HAP-1 (cell line): ENCODE measurements around the gene CD3D.

ENCODE experiments used
- DNase-seq, 2 experiments: peaks; one replicate each; pipeline ENCODE4 v3.0.0-alpha.2; 2016 to 2020; ENCODE audit warnings: low spot score in 2 of 2
- H3K27me3 ChIP-seq: fragments of 250-450 bp; sonication (Bioruptor Pico); 2 replicates; pipeline ENCODE4 v1.5.1; 2020; ENCODE audit warnings: low read depth, mild to moderate bottlenecking, moderate library complexity
- H3K36me3 ChIP-seq: fragments of 250-450 bp; sonication (Bioruptor Pico); replicated peaks from 2 replicates; pipeline ENCODE4 v1.5.1; 2020; ENCODE audit warnings: mild to moderate bottlenecking
- H3K4me1 ChIP-seq: fragments of 250-450 bp; sonication (Bioruptor Pico); 2 replicates; pipeline ENCODE4 v1.5.1; 2020; ENCODE audit warnings: mild to moderate bottlenecking
- H3K4me3 ChIP-seq: fragments of 250-450 bp; sonication (Bioruptor Pico); 2 replicates; pipeline ENCODE4 v1.5.1; 2020; ENCODE audit warnings: mild to moderate bottlenecking, moderate library complexity
- H3K9me3 ChIP-seq: fragments of 250-450 bp; sonication (Bioruptor Pico); 2 replicates; pipeline ENCODE4 v1.5.1; 2020; ENCODE audit warnings: mild to moderate bottlenecking, moderate library complexity
- in situ Hi-C: fragments of 300-500 bp; cut with MboI; formaldehyde crosslinking; loops from 3 replicates; pipeline ENCODE4 v1.14.3; 2020; ENCODE audit warnings: low sequenced_read_pairs, inconsistent platforms, mixed read lengths

CD3D gene

DNA sequence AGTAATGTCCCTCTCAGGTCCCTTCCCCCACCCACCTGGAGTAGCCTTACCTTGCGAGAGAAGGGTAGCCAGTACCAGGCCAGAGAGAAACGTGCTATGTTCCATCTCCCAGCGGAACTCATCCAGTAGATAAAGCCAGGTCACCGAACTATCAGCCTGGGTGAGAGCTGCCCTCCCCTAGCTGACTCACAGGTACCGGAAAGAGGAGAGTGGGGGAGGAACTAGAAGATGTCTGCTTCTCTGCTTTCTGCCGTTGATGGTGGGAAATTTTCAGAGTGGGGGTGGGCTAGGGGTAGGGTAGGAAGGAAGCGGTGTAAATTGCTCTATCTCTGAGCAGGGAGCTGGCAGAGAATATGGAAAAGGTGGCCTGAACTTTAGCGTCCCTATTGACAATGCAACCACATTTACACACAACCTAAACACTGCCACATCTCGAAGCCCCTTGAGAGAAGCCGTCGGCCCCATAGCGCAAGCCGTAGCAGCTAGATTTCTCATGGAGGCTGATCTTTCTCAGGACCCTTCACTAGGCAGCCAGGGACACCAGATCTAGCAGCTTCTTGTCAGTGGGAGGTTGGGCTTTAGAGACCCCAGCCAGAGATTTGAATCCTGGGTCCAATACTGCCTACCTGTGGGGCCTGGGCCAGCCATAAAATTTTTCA, at the start of gene CD3D:
CD3D (minus strand) TSS at position 203 of the 659 bp plus-strand sequence; CDS start at position 105, 98 bp downstream.
- in situ Hi-C loops: no loop called here
- no peaks in the 10 kb centered on the region for H3K9me3 ChIP-seq
- H3K4me3 ChIP-seq: no peak within 1 kb of the TSS
- H3K27me3 ChIP-seq: 0 out of 2 replicates have a peak, but pooled peaks cover 6% of the 10 kb centered on the region
- DNase-seq: no peak
- no peaks in the 10 kb centered on the region for H3K36me3 ChIP-seq
- H3K4me1 ChIP-seq: no peaks in the 10 kb centered on the region

GRCh38 chr11:118383657-118384056, 41.2 kb upstream of the CD3D start:
- Histone ChIP-seq H3K27me3 (no peaks in the 10 kb centered on the region), H3K4me1 (no peaks in the 10 kb centered on the region), H3K36me3 (peaks cover 68% of the 10 kb centered on the region), H3K4me3 (no peak overlapping the region), H3K9me3 (no peaks in the 10 kb centered on the region)
- in situ Hi-C loops: no loop called here
- DNase-seq: no peak

DNA sequence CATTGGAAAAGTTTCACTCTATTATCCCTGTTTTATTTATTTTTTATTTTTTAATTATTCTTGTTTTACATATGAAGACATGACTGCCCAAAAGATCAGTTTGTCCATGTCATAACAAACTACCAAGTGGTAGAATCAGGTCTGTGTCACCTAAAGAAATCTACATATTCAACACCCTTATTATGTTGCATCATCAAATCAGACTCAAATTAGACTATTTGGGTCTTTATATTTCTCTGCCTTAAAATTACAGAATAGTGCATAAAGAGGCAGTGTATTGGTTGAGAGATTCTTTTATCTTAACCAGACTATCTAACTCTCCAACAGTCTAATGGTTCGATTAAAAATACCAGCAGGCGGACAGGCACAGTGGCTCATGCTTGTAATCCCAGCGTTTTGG, 40.4 kb upstream of the CD3D start:
- Histone ChIP-seq H3K36me3 (peaks cover 70% of the 10 kb centered on the region), H3K4me1 (no peaks in the 10 kb centered on the region), H3K4me3 (no peak overlapping the region), H3K27me3 (no peaks in the 10 kb centered on the region), H3K9me3 (no peaks in the 10 kb centered on the region)
- DNase-seq: no peak
- in situ Hi-C loops: no loop called here

- Histone ChIP-seq H3K4me1 (no peaks in the 10 kb centered on the region), H3K4me3 (no peak overlapping the region), H3K9me3 (no peaks in the 10 kb centered on the region), H3K27me3 (no peaks in the 10 kb centered on the region), H3K36me3 (peaks cover 58% of the 10 kb centered on the region)
- in situ Hi-C loops: no loop called here
- DNase-seq: no peak
Observed at GRCh38 chr11:118380571-118380970, 38.1 kb upstream of the CD3D start.

DNA sequence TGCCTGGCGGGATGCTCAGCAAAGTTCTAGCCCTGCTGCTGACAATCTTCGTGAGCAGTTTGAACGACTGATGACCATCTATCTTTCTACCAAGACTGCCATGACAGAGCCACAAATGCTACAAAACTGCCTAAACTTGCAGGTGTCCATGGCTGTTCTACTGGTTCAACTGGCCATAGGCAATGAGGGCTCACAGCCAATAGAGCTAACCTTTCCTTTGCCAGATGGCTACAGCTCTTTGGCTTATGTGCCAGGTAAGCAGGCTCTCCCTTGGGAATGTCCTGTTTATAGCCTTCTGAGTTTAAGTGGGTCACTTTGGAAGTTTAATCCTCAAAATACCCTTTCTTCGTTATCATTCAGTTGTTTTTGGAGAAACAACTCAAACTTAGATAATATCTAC, 37.0 kb upstream of the CD3D start:
- Histone ChIP-seq H3K4me3 (no peak overlapping the region), H3K9me3 (no peaks in the 10 kb centered on the region), H3K27me3 (no peaks in the 10 kb centered on the region), H3K36me3 (peaks cover 55% of the 10 kb centered on the region), H3K4me1 (no peaks in the 10 kb centered on the region)
- DNase-seq: no peak
- in situ Hi-C loops: loop anchor here (10.0 kb wide), 1 partner anchor 125 kb away; no protein-coding TSS in a partner anchor

DNA sequence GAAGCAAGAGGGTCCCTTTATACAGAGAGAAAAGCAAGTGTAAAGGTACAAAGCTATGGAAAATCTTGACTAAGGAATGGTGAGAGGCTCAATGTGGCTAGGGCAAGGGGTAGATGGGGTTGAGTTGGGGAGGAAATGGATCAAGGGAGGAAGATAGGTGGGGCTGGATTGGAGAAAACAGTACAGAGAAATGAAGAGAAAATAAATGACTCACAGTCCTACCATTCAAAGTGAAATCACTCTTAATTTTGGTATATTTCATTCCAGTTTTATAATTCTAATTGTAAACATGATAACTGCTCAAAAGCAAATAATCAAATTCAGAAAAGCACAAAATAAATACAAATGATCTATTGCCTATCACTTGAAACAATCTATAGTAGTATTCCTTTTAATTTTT, 33.5 kb upstream of the CD3D start:
- Histone ChIP-seq H3K27me3 (no peaks in the 10 kb centered on the region), H3K36me3 (peaks cover 62% of the 10 kb centered on the region), H3K4me1 (no peaks in the 10 kb centered on the region), H3K9me3 (no peaks in the 10 kb centered on the region), H3K4me3 (no peak overlapping the region)
- in situ Hi-C loops: loop anchor here (10.0 kb wide), 1 partner anchor 129 kb away; no protein-coding TSS in a partner anchor
- no peak for DNase-seq

GRCh38 chr11:118374729-118375128, 32.2 kb upstream of the CD3D start:
- Histone ChIP-seq H3K36me3 (peaks cover 67% of the 10 kb centered on the region), H3K27me3 (no peaks in the 10 kb centered on the region), H3K9me3 (no peaks in the 10 kb centered on the region), H3K4me3 (no peak overlapping the region), H3K4me1 (no peaks in the 10 kb centered on the region)
- no peak for DNase-seq
- in situ Hi-C loops: loop anchor here (10.0 kb wide), 1 partner anchor 130 kb away; no protein-coding TSS in a partner anchor

DNA sequence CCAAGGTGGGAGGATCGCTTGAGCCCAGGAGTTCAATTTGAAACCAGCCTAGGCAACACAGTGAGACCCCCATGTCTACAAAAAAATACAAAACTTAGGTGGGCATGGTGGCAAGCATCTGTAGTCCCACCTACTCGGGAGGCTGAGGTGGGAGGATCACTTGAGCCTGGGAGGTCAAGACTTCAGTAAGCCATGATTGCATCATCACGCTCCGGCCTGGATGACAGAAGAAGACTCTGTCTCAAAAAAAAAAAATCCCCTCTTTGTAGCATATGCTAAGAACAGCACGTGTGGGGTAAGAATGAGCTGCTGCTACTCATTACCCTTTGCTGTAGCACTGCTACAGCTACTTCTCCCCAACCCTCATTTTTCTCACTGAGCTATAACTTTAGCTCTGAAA, 31.4 kb upstream of the CD3D start:
- no peak for DNase-seq
- Histone ChIP-seq H3K4me1 (no peaks in the 10 kb centered on the region), H3K36me3 (peaks cover 69% of the 10 kb centered on the region), H3K9me3 (no peaks in the 10 kb centered on the region), H3K27me3 (no peaks in the 10 kb centered on the region), H3K4me3 (no peak overlapping the region)
- in situ Hi-C loops: loop anchor here (10.0 kb wide), 1 partner anchor 131 kb away; no protein-coding TSS in a partner anchor

DNA sequence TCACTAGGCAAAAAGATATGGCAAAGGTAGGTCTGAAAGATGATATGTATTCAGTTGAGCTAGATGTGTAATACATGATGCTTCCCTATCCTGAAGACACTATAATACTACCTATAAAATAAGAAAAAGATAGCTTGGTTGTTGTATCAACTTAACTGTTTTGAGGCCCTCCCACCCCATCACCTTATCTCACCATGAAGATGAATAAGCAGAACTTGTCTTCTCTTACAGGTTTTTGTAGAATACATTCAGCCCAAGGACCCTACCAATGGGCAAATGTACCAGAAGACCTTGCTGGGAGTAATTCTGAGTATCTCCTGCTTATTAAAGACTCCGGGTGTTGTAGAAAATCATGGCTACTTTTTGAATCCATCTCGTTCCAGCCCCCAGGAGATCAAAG, 30.8 kb upstream of the CD3D start:
- peaks cover 69% of the 10 kb centered on the region for H3K36me3 ChIP-seq

GRCh38 chr11:118370774-118371173, 28.3 kb upstream of the CD3D start:
- no peak overlapping the region for H3K4me3 ChIP-seq

More for the DNA sequence above, 30.8 kb upstream of the CD3D start:
- no peaks in the 10 kb centered on the region for H3K4me1 ChIP-seq
- no peak overlapping the region for H3K4me3 ChIP-seq
- H3K9me3 ChIP-seq: no peaks in the 10 kb centered on the region
- in situ Hi-C loops: loop anchor here (10.0 kb wide), 1 partner anchor 132 kb away; no protein-coding TSS in a partner anchor
- H3K27me3 ChIP-seq: no peaks in the 10 kb centered on the region
- no peak for DNase-seq

GRCh38 chr11:118366287-118366686, 23.8 kb upstream of the CD3D start:
- Histone ChIP-seq H3K9me3 (no peaks in the 10 kb centered on the region), H3K27me3 (no peaks in the 10 kb centered on the region), H3K4me1 (no peaks in the 10 kb centered on the region), H3K4me3 (no peak overlapping the region), H3K36me3 (peaks cover 40% of the 10 kb centered on the region)
- in situ Hi-C loops: no loop called here
- no peak for DNase-seq

More at GRCh38 chr11:118370774-118371173, 28.3 kb upstream of the CD3D start:
- Histone ChIP-seq H3K27me3 (no peaks in the 10 kb centered on the region), H3K4me1 (no peaks in the 10 kb centered on the region), H3K9me3 (no peaks in the 10 kb centered on the region), H3K36me3 (peaks cover 67% of the 10 kb centered on the region)
- DNase-seq: no peak
- in situ Hi-C loops: loop anchor here (10.0 kb wide), 1 partner anchor 134 kb away; no protein-coding TSS in a partner anchor

DNA sequence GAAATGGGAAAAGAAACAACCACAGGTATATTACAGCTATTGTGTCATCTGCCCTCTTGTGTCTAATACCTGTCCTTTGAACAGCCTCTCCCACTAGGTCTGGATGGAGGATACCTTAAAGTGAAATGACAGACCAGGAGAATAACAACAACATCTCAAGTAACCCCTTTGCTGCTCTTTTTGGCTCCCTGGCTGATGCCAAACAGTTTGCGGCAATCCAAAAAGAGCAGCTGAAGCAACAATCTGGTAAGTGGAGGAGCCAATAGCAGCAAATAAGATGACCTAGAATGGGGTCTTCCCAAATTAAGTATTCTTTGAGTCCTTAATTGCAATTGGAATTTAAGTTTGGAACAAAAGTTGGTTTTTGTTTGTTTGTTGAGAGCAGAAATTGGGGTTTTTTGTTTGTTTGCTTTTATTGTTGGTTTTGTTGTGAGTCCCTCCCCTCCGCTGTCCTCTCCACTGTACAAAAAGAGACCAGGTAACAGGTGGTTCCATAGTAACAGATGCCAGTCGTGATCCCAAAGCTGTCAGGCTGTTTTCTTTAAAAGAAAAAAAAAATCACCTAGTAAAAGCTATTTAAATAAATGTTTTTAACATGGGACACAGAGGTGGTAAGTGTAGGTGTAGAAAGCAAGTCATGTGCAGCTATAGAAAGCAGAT, 22.6 kb upstream of the CD3D start:
- H3K4me1 ChIP-seq: peaks cover 5% of the 10 kb centered on the region; the same call in 1 of the 2 replicates
- no peak overlapping the region for H3K4me3 ChIP-seq
- no peaks in the 10 kb centered on the region for H3K27me3 ChIP-seq
- no peak for DNase-seq
- in situ Hi-C loops: no loop called here
- H3K36me3 ChIP-seq: peaks cover 30% of the 10 kb centered on the region
- no peaks in the 10 kb centered on the region for H3K9me3 ChIP-seq

DNA sequence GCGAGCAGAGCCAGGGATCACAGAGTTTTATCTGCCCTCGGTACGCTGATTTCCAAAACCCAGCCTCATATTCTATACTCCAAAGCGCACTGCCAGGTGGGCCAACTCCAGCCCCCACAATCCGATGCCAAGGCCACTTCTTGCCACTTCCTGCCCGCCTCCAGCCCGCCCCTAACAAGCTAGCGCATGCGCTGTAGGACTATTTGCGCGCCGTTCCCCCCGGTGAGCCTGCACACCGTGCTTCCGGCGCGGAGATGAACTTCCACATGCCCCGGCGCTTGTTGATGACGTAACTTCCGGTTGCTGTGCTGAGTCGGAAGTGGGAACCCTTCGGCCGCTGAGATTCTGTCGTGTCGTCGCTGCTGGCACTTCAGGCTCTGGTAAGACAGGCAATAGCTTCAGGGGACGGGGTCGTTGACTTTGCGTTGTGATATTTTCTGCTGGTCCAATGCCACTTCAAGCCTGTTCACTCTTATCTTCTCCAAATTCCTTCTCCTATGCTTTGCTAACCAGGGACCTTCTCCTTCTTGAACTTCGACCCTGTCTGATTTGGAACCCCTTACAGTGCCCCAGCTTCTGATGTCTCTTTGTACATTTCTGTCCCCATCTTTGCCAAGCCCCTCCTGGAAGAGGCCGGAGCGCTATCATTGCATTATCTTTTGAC, 16.9 kb upstream of the CD3D start, which contains the start of gene UBE4A:
UBE4A (plus strand) TSS at position 306 of the 664 bp plus-strand sequence. CDS start 5,481 bp downstream, outside the sequence.
- Histone ChIP-seq H3K27me3 (no peaks in the 10 kb centered on the region), H3K9me3 (no peaks in the 10 kb centered on the region), H3K4me1 (peaks cover 8% of the 10 kb centered on the region), H3K36me3 (peaks cover 1% of the 10 kb centered on the region), H3K4me3 (peak within 1 kb of the TSS; percentile 84)
- DNase-seq: peak; percentile 84 to 97
- in situ Hi-C loops: loop anchor here (10.0 kb wide), 1 partner anchor 165 kb away; no protein-coding TSS in a partner anchor
